HG03520 (cell line): ENCODE data around the gene METTL5.

Experiments
- ATAC-seq: cut with Tn5 transposase; IDR thresholded peaks from one replicate; pipeline ENCODE4 v1.9.1; 2021; ENCODE audit warnings: mild to moderate bottlenecking, moderate library complexity; ENCODE audit not compliant: unreplicated experiment

The METTL5 gene

GRCh38 chr2:169782513-169782912 is 42.2 kb downstream of the METTL5 start:
- ATAC-seq: no peak

GRCh38 chr2:169781249-169782013 is 43.3 kb downstream of the METTL5 start:
- no peak for ATAC-seq

- no peak for ATAC-seq
Measured at GRCh38 chr2:169778446-169778845, 46.3 kb downstream of the METTL5 start.

- no peak for ATAC-seq
Measured at GRCh38 chr2:169776252-169776761, 48.4 kb downstream of the METTL5 start.

- no peak for ATAC-seq
Measured at GRCh38 chr2:169775765-169776164, 48.9 kb downstream of the METTL5 start.

GRCh38 chr2:169775354-169775753 is 49.4 kb downstream of the METTL5 start:
- no peak for ATAC-seq

- no peak for ATAC-seq
Measured at GRCh38 chr2:169772651-169773050, 52.1 kb downstream of the METTL5 start.

- ATAC-seq: no peak
Measured at GRCh38 chr2:169771612-169772011, 53.1 kb downstream of the METTL5 start.

GRCh38 chr2:169771021-169771420 is 53.7 kb downstream of the METTL5 start:
- no peak for ATAC-seq

- ATAC-seq: no peak
Measured at GRCh38 chr2:169768262-169768995, 56.3 kb downstream of the METTL5 start.

- ATAC-seq: no peak
Measured at GRCh38 chr2:169767243-169767888, 57.3 kb downstream of the METTL5 start.

- no peak for ATAC-seq
Measured at GRCh38 chr2:169765523-169765922, 59.2 kb downstream of the METTL5 start.

GRCh38 chr2:169761970-169762292 is 62.8 kb downstream of the METTL5 start:
- ATAC-seq: no peak
